IMR-90 (cell line): ENCODE data around the gene ANKRD33B. TPM values are rescaled to one million over a fixed set of nuclear protein-coding genes. Genes with fewer than 3 reads are reported as not detected.

ENCODE experiments used
- ATAC-seq: fragments of 200-7000 bp; cut with Tn5 transposase; 2 replicates; pipeline ENCODE4 v1.9.1; 2020; ENCODE audit warnings: low read depth, mild to moderate bottlenecking, moderate library complexity
- BruUV-seq: library from RNA; stranded (reverse); fragments of 400-500 nt; replicated peaks from 2 replicates; lab custom pipeline; 2021; lab: Mats Ljungman, UMichigan
- CTCF ChIA-PET: fragments of 300-600 bp; formaldehyde crosslinking; extraction: SDS; loops from one replicate; lab custom pipeline; 2021; ENCODE audit warnings: antibody characterized with exemption; lab: Yijun Ruan, JAX
- POLR2A ChIA-PET: fragments of 300-600 bp; sonication (Branson Sonifier 250); formaldehyde crosslinking; loops from one replicate; lab custom pipeline; 2022; ENCODE audit warnings: antibody characterized with exemption; ENCODE audit not compliant: unreplicated experiment; lab: Charles Lee
- DNase-seq: peaks from one replicate; pipeline ENCODE4 v3.0.0; 2013
- H2AFZ ChIP-seq: replicated peaks from 2 replicates; pipeline ENCODE3; 2013; ENCODE audit warnings: low read length, mild to moderate bottlenecking; ENCODE audit not compliant: poor library complexity
- H2AK5ac ChIP-seq: 2 replicates; pipeline ENCODE4 v1.6.1; 2013; ENCODE audit warnings: low read depth, low read length, inconsistent platforms
- H2AK9ac ChIP-seq: replicated peaks from 2 replicates; pipeline ENCODE3; 2013; ENCODE audit warnings: mild to moderate bottlenecking, low read depth, low read length, moderate library complexity; ENCODE audit not compliant: poor library complexity
- H2BK120ac ChIP-seq: 2 replicates; pipeline ENCODE4 v1.6.1; 2013; ENCODE audit warnings: low read depth, low read length, inconsistent platforms
- H2BK15ac ChIP-seq: 3 replicates; pipeline ENCODE4 v1.6.1; 2013; ENCODE audit warnings: low read depth, low read length, inconsistent platforms
- H2BK20ac ChIP-seq: 2 replicates; pipeline ENCODE4 v1.6.1; 2013; ENCODE audit warnings: low read depth, mild to moderate bottlenecking, inconsistent platforms, low read length, moderate library complexity
- H2BK5ac ChIP-seq: 2 replicates; pipeline ENCODE4 v1.6.1; 2013; ENCODE audit warnings: mild to moderate bottlenecking, low read depth, low read length, inconsistent platforms; ENCODE audit not compliant: poor library complexity, severe bottlenecking
- H3K14ac ChIP-seq: replicated peaks from 2 replicates; pipeline ENCODE4 v1.6.1; 2013; ENCODE audit warnings: low read depth, low read length, inconsistent platforms
- H3K18ac ChIP-seq: 2 replicates; pipeline ENCODE4 v1.6.1; 2013; ENCODE audit warnings: low read depth, low read length, control low read depth
- H3K23ac ChIP-seq: 2 replicates; pipeline ENCODE4 v1.6.1; 2013; ENCODE audit warnings: low read depth, low read length, inconsistent platforms
- H3K27ac ChIP-seq: 2 replicates; pipeline ENCODE4 v1.5.1; 2013; ENCODE audit warnings: mild to moderate bottlenecking, control low read depth, low read length; ENCODE audit not compliant: insufficient read depth
- H3K27me3 ChIP-seq: 2 replicates; pipeline ENCODE4 v1.6.1; 2013; ENCODE audit warnings: low read length; ENCODE audit not compliant: control insufficient read depth, insufficient read depth
- H3K36me3 ChIP-seq: 2 replicates; pipeline ENCODE4 v1.6.1; 2013; ENCODE audit warnings: low read length, mixed read lengths; ENCODE audit not compliant: control insufficient read depth, insufficient read depth
- H3K4ac ChIP-seq: 2 replicates; pipeline ENCODE4 v1.6.1; 2013; ENCODE audit warnings: low read depth, low read length, inconsistent platforms
- H3K4me1 ChIP-seq: 2 replicates; pipeline ENCODE4 v1.6.1; 2013; ENCODE audit warnings: low read length, mixed read lengths; ENCODE audit not compliant: control insufficient read depth, insufficient read depth
- H3K4me2 ChIP-seq: 2 replicates; pipeline ENCODE4 v1.6.1; 2013; ENCODE audit warnings: low read depth, mild to moderate bottlenecking, control low read depth, low read length, moderate library complexity
- H3K4me3 ChIP-seq: 2 replicates; pipeline ENCODE4 v1.5.1; 2013; ENCODE audit warnings: low read depth, mild to moderate bottlenecking, control low read depth, low read length, moderate library complexity; ENCODE audit not compliant: insufficient read depth
- H3K56ac ChIP-seq: 2 replicates; pipeline ENCODE4 v1.6.1; 2013; ENCODE audit warnings: low read length, inconsistent platforms; ENCODE audit not compliant: insufficient read depth; ENCODE audit errors: extremely low read depth
- H3K79me1 ChIP-seq, 2 experiments: 2 replicates each; pipeline ENCODE4 v1.6.1; 2013; ENCODE audit warnings: low read length in 2 of 2, inconsistent platforms in 1 of 2, low read depth in 1 of 2
- H3K9ac ChIP-seq: 2 replicates; pipeline ENCODE4 v1.6.1; 2013; ENCODE audit warnings: low read depth, low read length, control low read depth
- H3K9me1 ChIP-seq: 2 replicates; pipeline ENCODE4 v1.6.1; 2013; ENCODE audit warnings: low read length, inconsistent platforms; ENCODE audit not compliant: insufficient read depth
- H3K9me3 ChIP-seq: 2 replicates; pipeline ENCODE4 v1.6.1; 2013; ENCODE audit warnings: low read length; ENCODE audit not compliant: control insufficient read depth, insufficient read depth
- H4K20me1 ChIP-seq: 2 replicates; pipeline ENCODE4 v1.6.1; 2013; ENCODE audit warnings: low read length, inconsistent platforms; ENCODE audit not compliant: insufficient read depth
- H4K5ac ChIP-seq: 2 replicates; pipeline ENCODE4 v1.6.1; 2013; ENCODE audit warnings: mild to moderate bottlenecking, low read depth, low read length, control low read depth
- H4K8ac ChIP-seq, 2 experiments: 2 replicates each; pipeline ENCODE4 v1.6.1; 2013; ENCODE audit warnings: low read depth in 2 of 2, low read length in 2 of 2, control low read depth in 1 of 2, inconsistent platforms in 1 of 2
- H4K91ac ChIP-seq: 2 replicates; pipeline ENCODE4 v1.6.1; 2013; ENCODE audit warnings: low read depth, low read length, inconsistent platforms; ENCODE audit not compliant: insufficient read depth
- BHLHE40 ChIP-seq: fragments of 150-350 bp; IDR thresholded peaks from 2 replicates; pipeline ENCODE4 v1.6.1; 2016; ENCODE audit warnings: mild to moderate bottlenecking, low read depth, low read length
- CEBPB ChIP-seq: IDR thresholded peaks from 2 replicates; pipeline ENCODE4 v1.6.1; 2012; ENCODE audit warnings: low read depth, low read length, improper control_type of control experiment
- CHD1 ChIP-seq: IDR thresholded peaks from 2 replicates; pipeline ENCODE4 v1.6.1; 2012; ENCODE audit warnings: low read depth, low read length, improper control_type of control experiment
- CTCF ChIP-seq: conservative IDR thresholded peaks from 2 replicates; pipeline ENCODE4 v1.5.1; 2012; ENCODE audit warnings: mild to moderate bottlenecking, low read depth, low read length, improper control_type of control experiment
- FOS ChIP-seq: fragments of 150-350 bp; IDR thresholded peaks from 2 replicates; pipeline ENCODE4 v1.6.1; 2016; ENCODE audit warnings: low read depth, low read length
- MAFK ChIP-seq: IDR thresholded peaks from 2 replicates; pipeline ENCODE4 v1.6.1; 2012; ENCODE audit warnings: low read depth, low read length, improper control_type of control experiment
- MAZ ChIP-seq: IDR thresholded peaks from 2 replicates; pipeline ENCODE4 v1.6.1; 2012; ENCODE audit warnings: low read depth, mild to moderate bottlenecking, low read length, improper control_type of control experiment, moderate library complexity, borderline replicate concordance
- MXI1 ChIP-seq: IDR thresholded peaks from 2 replicates; pipeline ENCODE4 v1.6.1; 2012; ENCODE audit warnings: low read depth, mild to moderate bottlenecking, low read length, moderate library complexity, borderline replicate concordance
- NFE2L2 ChIP-seq: fragments of 150-350 bp; IDR thresholded peaks from 2 replicates; pipeline ENCODE4 v1.6.1; 2016; ENCODE audit warnings: low read depth, mild to moderate bottlenecking, low read length
- RAD21 ChIP-seq: IDR thresholded peaks from 2 replicates; pipeline ENCODE4 v1.6.1; 2012; ENCODE audit warnings: low read length, improper control_type of control experiment
- RCOR1 ChIP-seq: IDR thresholded peaks from 2 replicates; pipeline ENCODE4 v1.6.1; 2012; ENCODE audit warnings: mild to moderate bottlenecking, low read length, improper control_type of control experiment; ENCODE audit not compliant: insufficient replicate concordance
- USF2 ChIP-seq: fragments of 150-350 bp; IDR thresholded peaks from 2 replicates; pipeline ENCODE4 v1.6.1; 2017; ENCODE audit warnings: mild to moderate bottlenecking, antibody characterized with exemption, low read length, low read depth
- WGBS, 2 experiments: methylation state at CpG; one replicate each; pipeline versions ENCODE4 v1.1.5 to v1.1.7; 2013; ENCODE audit warnings: missing lambda C conversion rate in 2 of 2; ENCODE audit not compliant: insufficient read length in 1 of 2; ENCODE audit errors: extremely low coverage in 2 of 2; 5-methylcytosine and 5-hydroxymethylcytosine counted together
- dilution Hi-C: fragments of 300-500 bp; cut with HindIII; formaldehyde crosslinking; loops from one replicate; pipeline ENCODE4 v1.14.3; 2018; ENCODE audit warnings: low sequenced_read_pairs; ENCODE audit not compliant: unreplicated experiment
- in situ Hi-C: fragments of 300-500 bp; cut with MboI; formaldehyde crosslinking; loops from 3 replicates; pipeline ENCODE4 v1.14.3; 2019; ENCODE audit warnings: low sequenced_read_pairs, inconsistent platforms, mixed read lengths
- intact Hi-C: fragments of 100-400 bp; cut with micrococcal nuclease; formaldehyde crosslinking; loops from 2 replicates; pipeline ENCODE4 v1.10.0; 2022
- polyA plus RNA-seq, 3 experiments: library from polyadenylated mRNA; depleted of rRNA; stranded (reverse); fragments of >200 nt; gene quantifications; 2 replicates each; pipeline ENCODE4 v1.2.3, GENCODE V29; 2012; ENCODE audit warnings: low replicate concordance in 1 of 3
- total RNA-seq: library from RNA; depleted of rRNA; stranded (reverse); fragments of >200 nt; gene quantifications from 2 replicates; pipeline ENCODE4 v1.2.3, GENCODE V29; 2012

The ANKRD33B gene
- total and polyA plus RNA-seq, 2 of the 4 experiments (the other 2 are of a cell fraction) = 2.5 to 3.3 TPM

GRCh38 chr5:10610058-10610457 is 46.2 kb downstream of the ANKRD33B start:
- ATAC-seq (no peak), DNase-seq (no peak)
- no TSS peak for BruUV-seq
- Histone ChIP-seq H3K4ac (0 out of 2 replicates have a peak overlapping the region, but pooled peaks have one; percentile 18), H3K27me3 (no peaks in the 10 kb centered on the region), H3K79me1 (peaks cover 20 to 72% of the 10 kb centered on the region in 2 experiments), H4K5ac (no peak overlapping the region), H2BK120ac (no peak overlapping the region), H2BK5ac (no peak overlapping the region), H3K9ac (no peak overlapping the region), H3K4me3 (no peak overlapping the region), H4K8ac (no peak overlapping the region), H3K9me1 (peaks cover 23% of the 10 kb centered on the region), H3K36me3 (no peaks in the 10 kb centered on the region), H2BK20ac (no peak overlapping the region), H2AFZ (no peak overlapping the region), H4K91ac (no peak overlapping the region), H2BK15ac (no peak overlapping the region), H2AK5ac (no peak overlapping the region), H3K27ac (no peak overlapping the region), H3K4me1 (peaks cover 22% of the 10 kb centered on the region), H4K20me1 (peaks cover 23% of the 10 kb centered on the region; the same call in 1 of the 2 replicates), H3K18ac (no peak overlapping the region), H3K14ac (no peak overlapping the region), H3K23ac (no peak overlapping the region; the same call in 1 of the 2 replicates), H3K56ac (no peak overlapping the region), H2AK9ac (no peak overlapping the region), H3K9me3 (no peaks in the 10 kb centered on the region), H3K4me2 (no peak overlapping the region)
- TF ChIP-seq CTCF (no peak), CHD1 (no peak), MAFK (no peak), MAZ (no peak), FOS (no peak), BHLHE40 (no peak), CEBPB (no peak), RAD21 (no peak), RCOR1 (no peak), USF2 (no peak), MXI1 (no peak), NFE2L2 (no peak)
- in situ Hi-C loops (no loop called here), dilution Hi-C loops (no loop called here), intact Hi-C loops (loop anchor here (5.0 kb wide), 1 partner anchor 43 kb away; no protein-coding TSS in a partner anchor)
- ChIA-PET CTCF (interaction anchor here (1.1 kb wide), 1 partner anchor 17 kb away, joined by 3 read pairs; no protein-coding TSS in a partner anchor), POLR2A (no interaction called here)
- WGBS, 2 experiments = no CpG with 5 or more reads among the region's 6 CpGs
